GM18502 (cell line): ENCODE measurements around the gene RBFOX1.

ENCODE experiments used
- ATAC-seq: cut with Tn5 transposase; IDR thresholded peaks from one replicate; pipeline ENCODE4 v1.9.1; 2021; ENCODE audit warnings: mild to moderate bottlenecking; ENCODE audit not compliant: unreplicated experiment, poor library complexity

RBFOX1 gene

DNA sequence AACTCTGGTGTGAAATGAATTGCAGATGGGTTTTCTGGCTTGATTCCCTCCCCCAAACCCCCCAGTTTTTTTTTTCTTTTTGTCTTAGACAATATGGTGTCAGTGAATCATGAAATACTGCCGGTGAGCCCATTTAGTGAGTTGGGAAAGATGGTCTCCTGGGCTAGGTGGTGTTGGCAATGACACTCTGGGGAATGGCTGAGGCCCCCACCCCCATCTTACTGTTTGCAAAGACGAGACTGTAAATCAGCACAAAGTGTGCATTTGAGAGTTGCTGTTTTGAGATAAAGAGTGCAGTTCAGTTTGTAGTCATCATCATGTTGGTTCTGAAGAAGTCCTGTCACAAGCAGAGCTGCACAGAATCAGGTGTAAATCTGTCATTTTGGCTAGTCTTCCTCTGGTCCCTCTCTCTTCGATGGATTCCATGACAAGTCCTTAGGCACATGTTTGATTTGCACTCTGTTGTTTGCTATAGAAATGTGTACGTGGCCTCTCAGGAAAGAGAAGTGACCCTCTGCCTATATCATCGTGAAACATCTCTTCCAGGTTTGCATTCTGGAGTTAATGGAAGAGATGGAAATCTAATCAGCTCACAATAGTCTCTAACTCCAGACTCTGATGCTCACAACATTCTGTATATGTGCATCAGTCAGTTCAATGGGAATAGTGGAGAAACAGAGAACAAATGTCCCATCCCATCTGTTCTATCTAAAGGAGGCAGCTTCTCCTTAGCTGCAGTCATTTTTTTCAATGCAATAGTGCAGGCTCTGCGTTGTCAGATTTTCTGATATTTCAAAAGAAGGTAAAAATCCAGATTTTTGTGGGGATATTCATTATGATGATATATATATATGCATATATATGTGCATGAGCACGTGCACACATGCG lies 34.6 kb downstream of the RBFOX1 start:
- ATAC-seq: no peak

DNA sequence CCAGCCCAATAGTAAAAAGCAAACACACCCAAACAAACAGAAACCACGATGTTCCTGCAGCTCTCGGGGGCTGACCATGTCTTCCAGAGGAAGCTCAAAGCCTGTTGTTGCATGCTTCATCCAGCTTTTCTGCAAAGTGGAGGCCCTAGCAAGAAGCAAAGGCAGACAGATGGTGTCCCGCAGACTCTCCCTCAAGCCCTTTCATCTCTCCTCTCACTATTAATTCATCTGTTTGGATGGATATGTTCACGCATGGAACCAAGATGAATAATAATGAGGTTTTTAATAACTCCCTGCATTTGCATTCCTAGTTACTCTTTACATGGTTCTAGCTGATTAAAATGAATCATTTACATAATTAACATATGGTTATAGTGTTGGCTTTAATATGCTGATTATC lies 36.6 kb downstream of the RBFOX1 start:
- no peak for ATAC-seq

DNA sequence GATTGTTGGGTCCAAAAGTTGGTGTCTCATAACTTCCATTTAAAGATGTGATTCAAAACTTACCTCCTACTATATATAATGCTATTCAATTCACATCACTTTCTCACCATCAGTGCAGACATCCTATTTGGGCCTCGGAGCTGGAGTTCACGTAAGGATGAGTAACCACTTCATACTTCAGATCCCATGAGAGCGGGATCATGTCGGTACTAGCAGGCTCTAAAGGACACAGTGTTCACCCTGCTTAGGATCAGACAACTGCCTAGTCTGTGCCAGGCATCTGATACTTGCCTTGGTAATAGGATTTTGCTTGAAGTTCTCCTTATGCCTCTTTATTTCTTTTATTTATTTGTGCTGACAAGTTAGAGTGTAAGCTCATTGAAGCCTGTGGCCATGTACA lies 39.5 kb downstream of the RBFOX1 start:
- no peak for ATAC-seq

DNA sequence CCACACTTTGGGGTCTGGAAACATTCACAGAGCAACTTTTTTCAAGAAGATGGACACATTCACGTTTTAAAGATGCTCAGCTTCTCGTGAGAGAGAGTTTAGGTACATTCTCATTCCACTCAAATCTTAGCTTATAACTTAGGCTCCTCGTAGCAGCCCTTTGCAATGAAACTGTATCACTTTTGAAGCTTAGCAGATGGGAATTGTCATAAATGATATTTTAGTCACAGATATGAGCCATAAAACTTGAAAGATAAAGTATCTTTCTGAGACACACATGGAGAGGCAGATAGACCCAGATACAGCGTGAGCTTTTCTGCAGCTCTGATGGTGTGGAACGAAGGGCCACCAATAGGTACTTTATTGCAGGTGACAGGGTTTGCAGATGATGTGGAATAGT lies 41.1 kb downstream of the RBFOX1 start:
- no peak for ATAC-seq

DNA sequence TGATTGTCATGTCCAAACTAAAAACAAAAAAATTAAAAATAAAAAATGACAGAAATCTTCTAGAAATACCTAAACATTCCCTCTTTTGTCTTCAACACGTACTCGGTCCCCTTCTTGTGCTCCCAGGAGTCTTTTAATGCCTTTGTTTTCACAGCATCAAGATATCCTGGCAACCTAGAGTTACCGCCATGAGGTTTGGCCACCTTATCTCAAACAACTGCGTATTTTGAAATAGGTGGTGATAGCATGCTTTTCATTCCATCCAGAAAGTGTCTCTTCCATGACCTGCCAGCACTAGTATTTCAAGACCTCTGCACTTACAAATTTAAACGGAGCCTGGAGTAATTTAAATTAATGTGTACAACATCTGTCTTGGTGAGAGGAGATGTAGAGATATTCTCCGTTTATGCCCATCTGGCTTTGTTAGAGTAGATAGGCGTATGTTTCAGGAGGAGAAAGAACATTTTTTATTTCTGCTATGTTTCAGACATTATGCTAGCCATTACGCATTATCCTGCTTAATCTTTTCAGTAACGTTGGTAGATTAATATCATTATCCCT lies 42.0 kb downstream of the RBFOX1 start:
- ATAC-seq: no peak

DNA sequence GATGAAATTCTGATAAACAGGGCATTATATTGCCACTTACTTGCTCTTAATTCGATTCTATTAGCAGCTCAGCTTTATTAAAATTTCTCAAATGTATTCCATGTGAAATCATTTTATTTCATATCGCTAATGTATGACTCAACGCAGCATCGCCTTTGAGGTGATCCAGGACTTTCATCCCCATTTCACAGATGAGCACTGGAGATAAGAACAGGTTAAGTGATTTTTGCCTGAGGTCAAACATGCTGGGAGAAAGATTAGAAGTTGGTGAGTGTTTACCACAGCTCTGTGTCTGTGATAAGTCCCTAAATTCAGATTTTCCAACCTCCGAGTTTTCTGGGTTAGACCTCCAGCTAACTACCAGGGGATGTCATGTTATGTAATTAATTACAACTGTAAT lies 43.6 kb downstream of the RBFOX1 start:
- ATAC-seq: no peak

DNA sequence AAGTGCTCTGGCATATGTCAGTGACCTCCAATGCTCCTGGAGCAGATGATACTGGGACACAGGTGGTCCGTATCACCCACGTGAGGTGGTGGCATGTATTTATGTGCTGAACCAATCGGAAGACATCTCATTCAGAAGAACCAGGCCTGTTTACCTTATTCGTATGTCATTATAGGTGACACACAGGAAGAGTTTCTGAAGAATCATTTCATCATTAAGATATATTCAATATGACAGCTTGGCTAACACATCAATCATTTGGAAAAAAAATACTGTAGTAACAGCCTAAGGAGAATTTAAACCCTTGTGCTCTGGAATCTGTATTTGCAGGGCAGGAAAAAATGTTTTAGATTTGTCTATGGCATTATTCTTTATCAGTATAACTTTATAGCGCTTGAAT lies 44.6 kb downstream of the RBFOX1 start:
- no peak for ATAC-seq

DNA sequence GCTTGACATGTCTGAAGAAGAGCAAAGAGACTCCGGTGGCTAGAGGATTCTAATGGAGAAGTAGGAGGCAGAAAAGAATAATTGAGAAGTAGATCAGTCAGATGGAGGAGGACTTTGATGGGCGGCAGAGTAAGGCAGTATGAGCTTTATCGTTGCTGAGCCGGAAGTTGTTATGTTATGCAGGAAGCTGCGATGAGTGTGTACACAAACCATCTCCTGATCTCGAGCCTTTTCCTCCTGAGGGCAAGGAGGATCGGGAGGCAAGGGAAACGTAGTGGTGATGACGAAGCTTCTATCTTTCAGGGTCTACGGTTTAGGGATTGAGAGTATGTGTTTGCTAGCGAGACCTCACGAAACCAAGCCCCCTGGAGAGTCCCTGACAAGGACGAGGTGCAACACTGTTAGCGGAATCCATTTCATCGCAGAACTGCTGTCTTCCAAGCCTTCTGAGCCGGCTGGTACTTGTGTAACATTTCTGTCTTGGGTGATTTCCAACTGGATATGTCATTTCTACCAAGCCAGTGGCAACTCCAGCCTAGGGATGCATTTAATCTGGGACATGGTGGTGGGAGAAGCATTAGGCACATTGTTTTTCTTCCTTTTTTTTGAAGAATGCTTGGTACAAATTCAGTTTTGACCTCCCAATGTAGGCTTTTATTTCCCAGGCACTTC lies 45.5 kb downstream of the RBFOX1 start:
- no peak for ATAC-seq

DNA sequence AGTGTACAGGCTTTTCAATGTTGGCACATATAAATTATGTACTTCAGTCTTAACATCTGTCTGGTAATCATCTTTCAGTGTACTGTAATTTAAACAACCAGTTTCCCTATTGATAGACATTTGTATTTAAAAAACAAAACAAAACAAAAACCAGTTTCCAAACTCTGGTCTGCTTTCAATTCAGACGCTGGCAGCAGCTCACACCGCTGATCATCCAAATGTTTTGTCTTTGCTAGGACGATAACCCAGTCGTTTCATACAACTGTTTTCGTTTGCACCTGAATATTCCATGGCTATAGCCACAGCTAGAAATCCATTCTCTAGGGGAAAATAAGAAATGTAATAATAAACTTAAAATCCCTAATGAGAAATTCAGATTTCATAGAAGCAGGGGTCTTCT lies 47.8 kb downstream of the RBFOX1 start:
- ATAC-seq: no peak

DNA sequence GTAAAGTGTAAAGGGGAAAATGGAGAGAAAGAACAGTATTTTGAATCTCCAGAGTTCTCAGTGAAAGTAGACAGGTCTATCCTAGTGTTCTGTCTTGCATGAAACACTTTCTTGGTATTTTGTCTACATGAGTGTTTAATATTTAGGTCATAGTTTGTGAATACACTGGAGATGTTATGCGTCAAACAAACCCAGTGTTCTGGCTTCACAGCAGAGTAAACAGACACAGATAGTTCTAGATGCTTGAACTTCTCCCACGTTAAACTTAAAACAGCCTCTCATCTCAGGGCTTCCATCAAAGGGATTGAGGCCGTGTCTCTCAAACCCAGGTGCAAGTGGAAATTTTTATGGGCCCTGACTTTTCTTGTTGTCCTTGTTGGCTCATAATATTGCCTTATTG lies 48.3 kb downstream of the RBFOX1 start:
- no peak for ATAC-seq

DNA sequence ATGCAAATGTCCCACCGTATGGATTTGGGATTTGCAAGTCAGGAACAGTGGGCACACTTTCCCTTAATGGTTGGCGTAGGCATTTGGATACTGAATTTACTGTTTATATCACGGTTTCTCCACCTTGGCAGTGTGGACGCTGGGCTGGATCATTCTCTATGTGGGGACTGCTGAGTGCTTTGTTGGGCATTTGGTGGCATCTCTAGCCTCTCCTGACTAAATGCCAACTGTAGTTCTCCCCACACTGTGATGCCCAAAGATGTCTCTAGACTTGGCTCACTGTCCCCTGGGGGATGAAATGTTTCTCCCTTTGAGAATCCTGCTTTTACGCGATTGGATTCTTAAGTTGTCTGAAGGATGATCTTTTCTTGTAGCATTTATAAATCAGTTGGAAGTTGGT lies 49.0 kb downstream of the RBFOX1 start:
- no peak for ATAC-seq

DNA sequence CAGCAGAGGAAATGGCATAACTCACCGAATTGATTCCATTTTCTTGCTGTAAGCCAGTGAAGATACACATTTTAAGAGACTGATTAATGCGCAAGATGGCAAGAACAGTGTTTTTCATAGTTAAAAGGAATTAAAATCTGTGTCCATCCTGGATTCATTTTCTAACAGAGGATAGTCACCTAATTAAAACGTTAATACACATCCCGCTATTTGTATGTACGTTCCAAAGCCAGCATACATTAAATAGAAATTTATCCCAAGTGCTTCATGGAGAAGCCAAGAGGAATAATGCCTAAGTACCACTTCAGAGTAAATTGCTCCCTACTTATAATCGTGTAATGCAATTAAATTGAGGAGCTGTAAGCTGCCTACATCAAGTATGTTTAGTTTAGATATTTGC lies 49.9 kb downstream of the RBFOX1 start:
- no peak for ATAC-seq

DNA sequence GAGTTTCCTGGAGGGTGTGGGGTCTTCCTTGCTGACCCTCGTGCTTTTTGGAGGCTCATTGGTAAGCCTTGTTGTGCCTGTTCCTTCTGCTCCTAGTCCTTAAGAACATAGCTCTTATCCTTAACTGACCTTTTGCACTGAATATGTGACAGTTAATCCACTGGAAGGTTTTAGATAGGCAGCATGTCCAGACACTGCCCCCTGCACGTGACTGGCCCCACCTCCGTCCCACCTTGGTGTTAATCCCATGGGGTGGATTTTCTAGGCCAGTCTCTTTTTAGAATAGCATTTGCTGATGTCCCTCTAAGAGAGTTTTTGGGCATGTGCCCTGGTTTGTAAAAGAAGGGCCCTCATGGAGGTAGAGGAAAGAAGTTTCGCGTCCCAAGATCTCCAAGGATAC lies 58.3 kb downstream of the RBFOX1 start:
- no peak for ATAC-seq

DNA sequence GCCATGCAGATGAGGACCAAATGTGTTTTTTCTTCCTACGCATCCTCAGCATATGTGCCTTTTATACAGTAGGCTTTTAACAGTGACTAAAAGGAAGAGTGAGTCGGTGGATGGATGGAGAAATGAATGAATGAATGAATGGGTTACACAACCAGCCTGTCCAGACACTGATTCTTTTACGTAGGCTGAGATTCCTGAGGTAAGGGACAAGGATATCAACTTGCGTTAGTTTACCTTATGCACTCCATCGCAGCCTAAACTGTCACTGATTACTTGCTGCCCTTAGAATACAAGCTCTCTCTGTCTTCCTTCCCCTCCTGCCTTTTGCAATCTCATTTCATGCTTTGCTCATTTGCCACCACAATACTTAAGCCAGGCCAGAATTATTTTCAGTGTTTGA lies 59.0 kb downstream of the RBFOX1 start:
- no peak for ATAC-seq

DNA sequence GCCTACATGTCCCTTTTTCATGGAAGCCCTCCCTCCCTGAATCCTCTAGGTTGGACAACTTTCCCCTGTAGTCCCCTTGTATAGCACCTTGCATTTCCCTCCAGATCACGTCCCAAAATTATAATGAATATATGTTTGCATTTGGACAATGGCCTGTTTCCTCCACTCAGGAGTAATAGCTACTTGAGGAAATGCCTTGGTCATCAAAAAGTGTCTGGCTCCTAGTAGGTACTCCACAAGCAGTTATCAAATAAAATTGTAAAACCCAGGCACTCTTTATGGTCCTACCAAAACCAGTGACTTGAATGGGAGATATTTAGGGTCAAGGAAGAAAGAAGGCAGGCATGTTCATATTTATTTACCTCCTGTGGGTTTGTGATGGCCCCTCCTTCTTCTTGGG lies 59.6 kb downstream of the RBFOX1 start:
- ATAC-seq: no peak

DNA sequence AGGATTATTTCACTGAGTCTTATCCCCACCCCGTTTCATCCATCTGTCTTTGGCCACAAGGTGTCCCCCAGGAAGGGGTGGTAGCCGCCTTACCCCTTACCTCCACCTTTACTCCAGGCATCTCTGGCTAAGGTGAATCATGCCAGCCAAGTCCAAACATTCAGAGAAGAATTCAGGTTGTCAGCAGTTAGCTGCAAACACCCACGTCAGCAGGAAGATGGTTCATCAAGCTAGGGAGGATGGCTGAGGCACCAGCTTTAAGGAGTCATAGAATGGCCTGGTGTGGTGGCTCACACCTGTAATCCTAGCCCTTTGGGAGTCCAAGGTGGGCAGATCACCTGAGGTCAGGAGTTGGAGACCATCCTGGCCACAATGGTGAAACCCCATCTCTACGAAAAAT lies 61.0 kb downstream of the RBFOX1 start:
- ATAC-seq: no peak

DNA sequence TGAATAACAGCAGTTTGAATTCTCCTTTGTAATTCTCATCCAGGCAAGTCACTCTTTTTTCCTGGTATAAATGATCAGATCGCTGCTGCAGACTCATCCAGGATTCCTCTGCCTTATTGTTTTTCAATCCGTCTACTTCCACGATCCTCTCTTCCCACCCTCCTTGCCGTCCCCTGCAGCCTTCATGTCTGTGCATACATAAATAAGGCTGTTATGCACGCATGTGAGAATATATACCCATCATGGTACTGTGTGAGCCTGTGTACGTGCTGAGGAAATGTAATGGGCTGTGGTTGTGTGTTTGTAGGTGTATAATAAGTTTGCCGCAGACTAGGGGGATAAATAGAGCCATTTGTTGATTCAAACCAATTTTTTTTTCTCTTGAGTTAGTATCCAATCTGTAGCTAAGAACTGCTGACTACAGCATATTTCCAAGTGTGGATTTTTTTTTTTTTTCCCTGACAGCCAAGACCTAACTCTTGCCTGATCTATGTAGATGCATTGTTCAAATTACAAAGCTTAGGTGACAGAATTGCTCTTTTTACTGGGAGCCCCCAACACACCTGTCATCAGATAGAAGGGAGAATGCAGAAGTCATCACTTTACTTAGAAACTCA lies 62.2 kb downstream of the RBFOX1 start:
- no peak for ATAC-seq

DNA sequence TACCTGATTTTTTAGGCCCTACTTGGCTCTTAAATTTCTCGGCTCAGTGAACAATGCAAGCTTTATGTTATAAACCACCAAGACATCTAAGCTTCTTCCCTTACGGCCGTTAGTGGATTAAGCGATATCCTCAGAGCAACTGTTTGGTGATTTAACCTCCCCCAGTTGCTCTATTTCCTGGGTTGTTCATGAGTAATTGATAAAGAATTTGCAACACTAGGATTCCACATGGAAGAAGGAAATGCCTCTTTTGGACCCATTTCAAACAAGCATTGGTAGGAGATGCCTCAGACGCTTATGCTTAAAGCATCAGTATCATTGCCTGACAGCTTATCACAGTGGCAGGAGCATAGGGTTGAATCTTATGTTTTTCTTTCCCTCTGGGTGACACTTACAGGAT lies 65.3 kb downstream of the RBFOX1 start:
- no peak for ATAC-seq

DNA sequence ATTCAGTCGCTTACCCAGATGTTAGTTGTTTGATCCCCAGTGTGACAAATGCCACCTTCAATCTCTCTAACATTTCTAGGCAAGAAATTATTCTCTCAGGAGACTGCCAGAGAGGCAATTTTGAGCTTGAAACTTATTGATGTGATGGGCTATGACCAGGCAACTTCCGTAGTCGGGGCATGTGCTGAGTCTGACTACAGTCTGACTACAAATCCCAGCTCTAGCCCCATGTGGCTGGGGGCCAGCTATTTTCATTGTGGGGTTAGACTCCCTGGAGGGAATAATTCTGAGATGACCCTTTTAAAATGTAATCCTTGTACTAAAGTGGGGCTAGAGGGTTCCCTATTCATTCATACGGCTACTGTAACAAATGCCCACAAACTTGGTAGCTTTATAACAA lies 65.9 kb downstream of the RBFOX1 start:
- ATAC-seq: no peak

DNA sequence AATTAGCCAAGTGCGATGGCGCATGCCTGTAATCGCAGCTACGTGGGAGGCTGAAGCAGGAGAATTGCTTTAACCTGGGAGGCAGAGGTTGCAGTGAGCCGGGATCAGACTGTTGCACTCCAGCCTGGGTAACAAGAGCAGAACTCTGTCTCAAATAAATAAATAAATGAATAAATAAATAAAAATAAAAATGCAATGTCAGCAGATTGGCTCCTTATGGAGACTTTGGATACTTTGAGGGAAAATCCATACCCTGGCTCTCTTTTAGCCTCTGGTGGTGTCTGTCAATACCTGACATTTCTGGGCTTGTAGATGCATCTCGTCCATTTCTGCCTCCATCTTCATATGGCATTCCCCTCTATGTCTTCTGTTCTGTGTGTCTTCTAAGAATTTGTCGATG lies 66.7 kb downstream of the RBFOX1 start:
- ATAC-seq: no peak
